HTERT RPE-1 (cell line): ENCODE measurements around the gene METTL26.
"Not testable (repeated sequence)": the region's sequence is repeated elsewhere in the genome, so short reads cannot be mapped to it uniquely, and the experiment has no call there.

ENCODE experiments used
- in situ Hi-C: fragments of 300-500 bp; cut with MboI; formaldehyde crosslinking; loops from 4 replicates; pipeline ENCODE4 v1.14.3; 2020; ENCODE audit warnings: low sequenced_read_pairs

METTL26 gene

DNA sequence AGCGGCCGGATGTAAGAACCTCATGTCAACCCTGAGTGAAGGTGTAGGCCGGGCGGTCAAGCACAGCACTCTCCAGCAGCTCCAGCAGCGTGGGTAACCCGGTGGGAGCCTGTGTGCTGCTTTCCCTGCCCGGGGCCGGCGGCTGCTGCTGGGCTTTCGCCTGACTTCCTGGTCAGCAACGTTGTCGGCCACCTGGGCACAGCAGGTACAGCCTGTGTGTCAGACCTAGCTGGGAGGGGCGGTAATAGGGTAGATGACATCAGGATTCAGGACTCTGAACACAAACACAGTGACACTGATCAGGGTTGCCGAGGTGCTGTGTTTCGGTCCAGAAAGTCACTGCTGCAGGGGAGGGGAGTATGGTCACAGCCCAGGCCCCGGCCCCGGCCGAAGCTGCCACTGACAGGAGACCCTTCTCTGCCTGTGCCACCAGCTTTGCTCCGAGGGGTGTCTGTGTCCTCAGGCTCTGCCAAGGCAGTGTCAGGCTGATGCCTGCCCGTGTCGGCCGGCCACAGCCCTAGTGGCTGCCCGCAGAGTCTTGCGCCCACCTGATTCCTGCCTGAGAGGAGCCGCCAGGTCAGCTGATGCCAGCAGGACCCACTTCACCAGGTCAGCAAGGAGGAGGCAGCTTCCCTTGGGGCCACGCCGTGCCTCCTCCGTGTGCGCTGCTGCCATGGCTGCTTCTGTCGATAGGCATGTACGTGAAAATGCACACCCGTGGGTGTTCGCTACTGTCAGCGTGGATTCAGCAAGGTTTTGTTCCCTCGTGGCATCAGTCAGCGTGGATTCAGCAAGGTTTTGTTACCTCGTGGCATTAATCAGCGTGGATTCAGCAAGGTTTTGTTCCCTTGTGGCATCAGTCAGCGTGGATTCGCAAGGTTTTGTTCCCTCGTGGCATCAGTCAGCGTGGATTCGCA, 37.0 kb downstream of the METTL26 start:
- in situ Hi-C loops = no loop called here

- in situ Hi-C loops = not testable (repeated sequence)
Observed at GRCh38 chr16:597655-598054, 38.5 kb downstream of the METTL26 start.

- in situ Hi-C loops = no loop called here
Observed at GRCh38 chr16:596736-597060, 39.4 kb downstream of the METTL26 start.

GRCh38 chr16:595942-596735, 40.0 kb downstream of the METTL26 start:
- in situ Hi-C loops = no loop called here

DNA sequence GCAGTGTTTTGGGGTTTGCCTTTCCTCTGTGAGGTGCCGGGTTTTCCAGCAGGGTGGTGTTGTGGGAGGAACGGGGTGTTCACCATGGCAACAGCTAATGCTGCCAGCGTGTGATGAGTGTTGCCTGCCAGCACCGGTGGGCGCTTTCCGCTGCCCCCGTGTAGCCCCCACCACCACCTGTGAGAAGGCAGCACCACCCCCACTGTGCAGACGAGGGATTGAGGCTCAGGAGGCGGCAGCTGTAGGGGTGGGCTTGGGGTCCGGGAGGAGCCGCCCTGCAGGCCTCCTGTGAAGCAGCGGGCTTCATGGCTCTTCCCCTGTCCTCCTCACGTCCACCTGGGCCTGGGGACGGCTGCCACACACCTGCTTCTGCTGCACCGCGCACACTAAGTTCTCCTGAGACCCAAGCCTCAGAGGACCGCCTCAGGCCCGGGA, 41.0 kb downstream of the METTL26 start:
- in situ Hi-C loops = no loop called here

DNA sequence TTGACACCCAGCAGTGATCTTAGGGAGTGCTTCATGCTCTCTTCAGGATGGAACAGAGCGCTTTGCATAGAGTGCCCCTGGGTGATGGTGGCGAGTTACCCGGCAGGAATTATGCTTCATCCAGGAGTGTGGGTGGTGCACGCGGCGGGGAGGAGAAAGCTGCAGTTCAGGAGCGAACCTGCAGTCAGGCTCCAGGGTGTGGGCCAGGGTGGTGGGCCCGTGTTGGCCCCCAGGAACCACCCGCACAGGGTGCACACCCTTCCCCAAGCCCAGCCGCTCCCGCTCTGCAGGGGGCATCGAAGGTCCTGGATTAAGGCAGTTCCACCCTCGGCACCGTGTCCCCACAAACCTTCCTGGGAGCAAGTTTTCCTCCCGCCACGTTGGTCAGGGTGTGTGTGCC, 42.3 kb downstream of the METTL26 start:
- in situ Hi-C loops = no loop called here

DNA sequence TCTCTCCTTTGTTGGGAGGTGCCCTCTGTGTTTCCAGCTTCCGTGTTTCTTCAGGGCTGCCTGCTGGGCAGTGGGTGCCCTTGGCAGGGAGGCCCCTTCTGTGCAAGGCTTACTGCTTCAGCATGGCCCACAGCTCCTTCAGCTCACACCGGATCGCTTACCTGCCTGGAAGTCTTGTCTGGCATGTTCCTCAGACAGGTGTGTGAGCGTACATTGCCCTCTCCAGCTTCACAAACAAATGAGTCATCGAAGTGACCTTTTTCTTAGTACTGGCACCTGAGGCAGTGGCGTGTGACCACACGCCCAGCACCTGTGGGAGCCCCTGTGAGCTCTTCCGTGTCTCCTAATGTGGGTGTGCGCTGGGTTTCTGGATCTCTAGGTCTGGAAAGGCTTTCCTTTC, 42.7 kb downstream of the METTL26 start:
- in situ Hi-C loops = no loop called here

GRCh38 chr16:592518-593306, 43.4 kb downstream of the METTL26 start:
- in situ Hi-C loops = no loop called here

DNA sequence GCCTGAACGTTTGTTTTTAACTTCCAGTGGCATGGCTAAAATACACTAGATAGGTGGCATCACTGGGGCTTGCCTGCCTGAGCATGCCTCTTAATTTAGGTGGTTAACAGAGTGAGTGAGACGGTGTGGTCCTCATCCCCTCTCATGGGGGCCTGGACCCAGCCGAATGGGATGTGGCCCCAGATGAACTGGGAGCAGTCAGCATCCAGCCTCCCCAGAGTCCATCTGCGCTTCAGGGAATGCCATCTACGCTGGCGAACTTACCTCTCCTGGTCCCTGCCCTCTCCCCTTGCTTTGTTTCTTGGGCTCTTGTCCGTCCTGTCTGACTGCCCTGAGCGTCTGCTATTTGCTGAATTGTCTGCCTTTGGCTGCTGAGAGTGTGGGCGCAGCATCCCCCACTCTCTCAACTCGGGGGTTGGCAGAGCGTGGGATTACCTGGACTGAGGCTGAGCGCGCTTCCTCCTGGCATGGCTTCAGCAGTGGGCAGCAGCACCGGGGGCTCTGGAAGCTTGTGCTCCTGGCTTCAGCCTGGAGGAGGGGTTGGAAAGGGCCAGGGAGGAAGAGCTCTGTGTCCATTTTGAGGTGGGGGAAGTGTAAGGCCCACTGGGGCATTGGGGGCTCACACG, 44.1 kb downstream of the METTL26 start:
- in situ Hi-C loops = no loop called here

GRCh38 chr16:591231-591630, 44.9 kb downstream of the METTL26 start:
- in situ Hi-C loops = no loop called here

GRCh38 chr16:590815-591200, 45.3 kb downstream of the METTL26 start:
- in situ Hi-C loops = no loop called here

GRCh38 chr16:590188-590814, 45.8 kb downstream of the METTL26 start:
- in situ Hi-C loops = no loop called here

DNA sequence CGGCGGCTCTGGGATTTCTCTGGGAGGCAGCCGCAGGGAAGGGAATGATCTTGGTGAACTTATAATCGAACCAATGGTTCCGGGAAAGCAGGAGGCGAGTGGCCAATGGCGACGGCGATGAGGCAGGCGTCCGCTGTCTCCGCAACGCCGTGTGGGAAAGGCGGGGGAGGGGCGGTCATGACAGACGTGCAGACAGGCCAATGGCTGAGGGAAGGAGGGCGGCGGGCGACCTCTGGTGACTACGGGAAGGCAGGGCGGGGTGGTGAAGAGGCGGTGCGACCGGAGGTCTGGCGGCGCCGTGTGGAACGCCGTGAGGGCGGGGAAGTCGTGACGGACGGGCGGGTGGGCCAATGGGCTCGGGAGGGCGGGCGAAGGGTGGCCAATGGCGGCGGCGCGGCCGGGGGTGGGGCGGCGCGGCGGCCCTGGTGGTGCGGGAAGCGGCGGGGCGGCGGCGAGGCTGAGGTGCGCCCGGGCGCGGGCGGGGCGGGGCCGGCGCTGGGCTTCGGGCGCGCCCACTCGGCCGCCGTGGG, 46.4 kb downstream of the METTL26 start, which contains the start of gene RAB40C:
Gene RAB40C, plus strand, starts transcription at position 409 of the 530 bp plus-strand sequence. CDS start 226 bp downstream, outside the sequence.
- in situ Hi-C loops = no loop called here

DNA sequence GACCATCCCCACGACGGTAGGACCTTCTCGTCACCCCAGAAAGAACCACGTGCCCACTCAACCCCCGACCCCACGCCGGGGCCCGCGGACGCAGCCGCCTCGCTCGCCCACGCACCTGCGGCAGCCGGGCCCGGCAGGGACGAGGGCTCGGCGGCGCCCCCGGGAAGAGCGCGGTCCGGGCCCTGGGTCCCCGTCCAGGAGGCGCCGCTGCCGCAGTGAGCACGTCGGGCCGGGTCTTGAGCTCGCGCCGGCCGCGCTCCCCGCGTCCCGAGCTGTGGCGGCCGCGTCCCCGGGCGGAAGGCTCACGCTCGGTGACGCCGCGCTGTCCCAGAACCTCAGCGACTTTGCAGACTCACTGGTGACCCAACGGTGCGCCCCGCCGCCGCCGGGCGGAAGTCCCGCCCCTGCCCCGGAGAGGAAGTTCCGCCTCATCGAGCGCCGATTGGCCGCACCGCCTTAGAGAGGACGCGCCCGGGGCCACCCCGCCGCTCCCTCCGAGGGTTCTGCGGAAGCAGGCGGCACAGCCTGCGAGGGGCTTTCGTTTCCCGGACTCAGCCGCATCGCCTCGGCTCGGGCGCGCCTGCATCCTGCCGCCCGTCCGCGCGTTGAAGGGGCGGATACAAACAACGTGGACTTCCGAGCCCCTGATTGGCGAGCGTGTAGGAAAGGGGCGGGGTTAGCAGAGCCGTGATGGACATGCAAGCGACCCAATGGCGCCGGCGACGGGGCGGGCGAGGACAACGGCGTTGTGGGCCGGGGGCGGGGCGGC, 47.0 kb downstream of the METTL26 start:
- in situ Hi-C loops = no loop called here

DNA sequence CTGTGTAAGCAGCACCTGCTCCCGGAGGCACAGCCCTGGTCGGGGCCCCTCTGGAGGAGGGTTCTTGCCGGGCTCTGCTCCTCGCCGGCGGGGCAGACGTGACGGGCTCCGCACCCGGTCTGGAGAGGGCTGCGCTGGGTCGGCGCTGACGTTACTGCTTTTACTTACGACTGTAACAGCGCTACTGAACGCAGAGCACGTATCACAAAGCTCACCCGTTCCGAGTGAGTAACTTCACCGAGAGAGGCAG, 47.5 kb downstream of the METTL26 start:
- in situ Hi-C loops = no loop called here

GRCh38 chr16:586645-587590, 49.2 kb downstream of the METTL26 start:
- in situ Hi-C loops = no loop called here

GRCh38 chr16:586047-586644, 50.0 kb downstream of the METTL26 start:
- in situ Hi-C loops = no loop called here

- in situ Hi-C loops = no loop called here
Observed at GRCh38 chr16:585351-585750, 50.8 kb downstream of the METTL26 start.
